Osteocyte (in vitro differentiated cells): ENCODE data around the gene AIG1. TPM values are rescaled to one million over a fixed set of nuclear protein-coding genes. Genes with fewer than 3 reads are reported as not detected.

Experiments used
- DNase-seq: peaks from one replicate; pipeline ENCODE4 v3.0.0; 2021; ENCODE audit warnings: mixed read lengths; ENCODE audit not compliant: unreplicated experiment; ENCODE audit errors: extremely low spot score
- H3K27ac Mint-ChIP-seq: one replicate; pipeline ENCODE4 v1.8.0; 2021; ENCODE audit warnings: mild to moderate bottlenecking, mixed read lengths; ENCODE audit not compliant: unreplicated experiment
- H3K27me3 Mint-ChIP-seq: one replicate; pipeline ENCODE4 v1.8.0; 2021; ENCODE audit warnings: mixed read lengths; ENCODE audit not compliant: unreplicated experiment
- H3K36me3 Mint-ChIP-seq: one replicate; pipeline ENCODE4 v1.8.0; 2021; ENCODE audit warnings: mixed read lengths; ENCODE audit not compliant: unreplicated experiment
- H3K4me1 Mint-ChIP-seq: one replicate; pipeline ENCODE4 v1.8.0; 2021; ENCODE audit warnings: mixed read lengths; ENCODE audit not compliant: unreplicated experiment
- H3K4me3 Mint-ChIP-seq: one replicate; pipeline ENCODE4 v1.8.0; 2021; ENCODE audit warnings: mild to moderate bottlenecking, moderate library complexity, mixed read lengths; ENCODE audit not compliant: unreplicated experiment
- H3K9me3 Mint-ChIP-seq: one replicate; pipeline ENCODE4 v1.8.0; 2021; ENCODE audit warnings: mixed read lengths; ENCODE audit not compliant: unreplicated experiment
- total RNA-seq: library from RNA; stranded (reverse); gene quantifications from 2 replicates; pipeline ENCODE4 v1.2.1, GENCODE V29; 2021
- TF ChIP-seq, protein P1 (sequence below): fragments of 200-600 bp; sonication (generic); IDR thresholded peaks from 2 replicates; pipeline ENCODE4 v1.5.0; 2021; ENCODE audit warnings: antibody characterized with exemption, mild to moderate bottlenecking, moderate library complexity

Gene AIG1
- total RNA-seq, 1 donor from 2014 or later, result 40.5 TPM

DNA sequence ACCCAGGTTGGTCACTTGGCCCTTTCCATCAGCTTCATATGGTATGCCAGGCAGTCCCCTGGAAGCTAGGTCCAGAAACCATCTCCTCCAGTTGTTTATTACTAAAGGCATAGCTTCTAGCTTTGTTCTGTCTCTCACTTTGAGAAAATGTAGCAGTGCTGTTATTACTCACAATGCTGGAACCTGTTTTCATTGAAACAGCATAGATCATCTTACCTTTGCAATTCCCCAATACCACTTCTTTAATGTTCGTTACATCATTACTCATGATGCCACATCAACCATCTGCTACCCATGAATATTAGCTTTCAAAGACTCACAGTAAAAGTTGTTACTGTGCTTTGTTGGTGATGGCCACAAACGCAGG lies 301.5 kb downstream of the AIG1 start:
- H3K9me3 Mint-ChIP-seq, result no peaks in the 10 kb centered on the region
- no peak overlapping the region for H3K27ac Mint-ChIP-seq
- H3K36me3 Mint-ChIP-seq, result no peaks in the 10 kb centered on the region
- no peak for DNase-seq
- H3K27me3 Mint-ChIP-seq, result peaks cover 3% of the 10 kb centered on the region
- H3K4me3 Mint-ChIP-seq, result no peak overlapping the region
- peaks cover 42% of the 10 kb centered on the region for H3K4me1 Mint-ChIP-seq
- TF ChIP-seq, protein P1, sequence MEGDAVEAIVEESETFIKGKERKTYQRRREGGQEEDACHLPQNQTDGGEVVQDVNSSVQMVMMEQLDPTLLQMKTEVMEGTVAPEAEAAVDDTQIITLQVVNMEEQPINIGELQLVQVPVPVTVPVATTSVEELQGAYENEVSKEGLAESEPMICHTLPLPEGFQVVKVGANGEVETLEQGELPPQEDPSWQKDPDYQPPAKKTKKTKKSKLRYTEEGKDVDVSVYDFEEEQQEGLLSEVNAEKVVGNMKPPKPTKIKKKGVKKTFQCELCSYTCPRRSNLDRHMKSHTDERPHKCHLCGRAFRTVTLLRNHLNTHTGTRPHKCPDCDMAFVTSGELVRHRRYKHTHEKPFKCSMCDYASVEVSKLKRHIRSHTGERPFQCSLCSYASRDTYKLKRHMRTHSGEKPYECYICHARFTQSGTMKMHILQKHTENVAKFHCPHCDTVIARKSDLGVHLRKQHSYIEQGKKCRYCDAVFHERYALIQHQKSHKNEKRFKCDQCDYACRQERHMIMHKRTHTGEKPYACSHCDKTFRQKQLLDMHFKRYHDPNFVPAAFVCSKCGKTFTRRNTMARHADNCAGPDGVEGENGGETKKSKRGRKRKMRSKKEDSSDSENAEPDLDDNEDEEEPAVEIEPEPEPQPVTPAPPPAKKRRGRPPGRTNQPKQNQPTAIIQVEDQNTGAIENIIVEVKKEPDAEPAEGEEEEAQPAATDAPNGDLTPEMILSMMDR, result no peak

DNA sequence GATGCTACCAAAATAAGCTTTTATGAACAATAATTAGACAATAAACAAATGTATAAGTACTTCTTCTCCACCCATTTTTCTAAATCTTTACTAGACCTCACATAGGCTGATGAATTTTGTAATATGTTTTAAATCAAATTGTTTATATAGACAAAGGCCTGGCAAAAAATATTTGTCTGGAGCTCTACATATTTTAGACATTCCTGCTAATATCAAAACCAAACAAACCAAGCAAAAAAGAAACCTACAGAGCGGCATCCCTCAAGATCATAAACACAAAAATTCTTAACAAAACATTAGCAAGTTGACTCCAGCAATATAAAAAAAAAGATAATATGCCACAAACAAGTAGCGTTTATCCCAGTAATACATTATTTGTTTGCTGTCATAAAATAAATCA lies 302.6 kb downstream of the AIG1 start:
- Mint-ChIP-seq H3K27ac (peak overlapping the region; percentile 20), H3K36me3 (no peaks in the 10 kb centered on the region), H3K4me1 (peaks cover 32% of the 10 kb centered on the region), H3K27me3 (peaks cover 3% of the 10 kb centered on the region), H3K4me3 (no peak overlapping the region), H3K9me3 (no peaks in the 10 kb centered on the region)
- TF ChIP-seq, protein P1, result no peak
- DNase-seq, result no peak

DNA sequence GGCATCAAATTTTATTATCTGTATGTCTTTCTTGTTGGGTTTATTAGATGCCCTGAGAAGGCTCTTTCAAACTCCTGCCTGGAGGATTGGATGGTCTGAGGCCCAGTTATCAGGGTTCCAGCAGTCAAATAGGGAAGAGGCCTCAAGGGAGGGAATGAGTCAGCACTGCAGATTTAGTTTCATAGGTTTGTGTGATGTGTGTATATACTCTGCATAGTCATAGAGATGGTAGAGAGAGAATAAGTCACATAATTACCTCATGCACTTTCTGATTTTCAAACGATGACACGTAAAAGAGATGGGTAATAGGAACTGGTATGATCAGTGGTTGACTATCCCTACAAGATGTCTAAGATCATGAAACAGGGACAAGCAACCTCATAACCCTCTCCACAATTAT lies 307.7 kb downstream of the AIG1 start:
- Mint-ChIP-seq H3K27me3 (no peaks in the 10 kb centered on the region), H3K4me3 (no peak overlapping the region), H3K27ac (no peak overlapping the region), H3K36me3 (no peaks in the 10 kb centered on the region), H3K4me1 (peaks cover 17% of the 10 kb centered on the region), H3K9me3 (no peaks in the 10 kb centered on the region)
- no peak for DNase-seq
- TF ChIP-seq, protein P1, result no peak

DNA sequence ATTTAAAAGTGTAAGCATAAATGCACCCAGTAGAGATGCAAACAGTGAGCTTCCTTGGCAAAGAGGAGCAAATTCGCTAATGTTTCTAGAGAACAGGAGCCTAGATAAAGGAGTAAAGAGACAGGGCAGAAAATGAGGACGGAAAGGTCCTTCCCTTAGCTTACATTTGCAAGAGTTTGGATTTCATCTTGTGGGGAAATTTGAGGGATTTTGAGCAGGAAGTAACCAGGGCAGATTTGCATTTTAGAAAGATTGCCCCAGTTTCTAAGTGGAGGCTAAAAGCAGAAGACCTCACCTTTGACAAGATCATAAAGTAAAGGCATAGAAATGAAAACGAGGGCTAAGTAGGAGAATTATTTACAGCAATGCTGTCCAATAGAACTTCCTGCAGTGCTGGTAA lies 309.3 kb downstream of the AIG1 start:
- Mint-ChIP-seq H3K27me3 (no peaks in the 10 kb centered on the region), H3K36me3 (no peaks in the 10 kb centered on the region), H3K4me3 (no peak overlapping the region), H3K9me3 (no peaks in the 10 kb centered on the region), H3K27ac (no peak overlapping the region), H3K4me1 (peaks cover 24% of the 10 kb centered on the region)
- TF ChIP-seq, protein P1, result no peak
- DNase-seq, result no peak

DNA sequence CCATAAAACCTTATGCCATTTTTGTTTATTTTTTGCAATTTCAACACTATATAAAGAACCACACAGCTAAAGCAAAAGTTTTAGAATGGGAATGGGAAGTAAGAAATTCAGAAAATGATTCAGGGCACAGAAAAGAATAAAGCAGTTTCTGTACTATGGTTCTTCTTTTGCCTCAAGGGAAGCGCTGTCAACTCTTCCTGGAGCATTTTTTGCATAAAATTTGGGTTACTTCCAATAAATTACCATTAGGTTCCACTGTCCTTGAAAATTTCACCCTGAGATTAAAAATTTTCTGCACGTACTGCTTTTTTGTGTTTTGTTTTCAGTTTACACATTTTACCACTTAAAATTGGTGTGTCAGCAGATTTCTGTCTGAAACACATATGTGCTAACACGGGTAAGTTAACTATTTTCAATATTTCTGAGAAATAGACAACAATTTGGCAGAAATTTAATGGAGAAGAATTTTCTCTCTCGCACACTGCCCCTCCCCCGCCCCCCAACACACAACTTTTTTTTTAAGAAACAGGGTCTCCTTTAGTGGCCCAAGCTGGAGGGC lies 310.2 kb downstream of the AIG1 start:
- TF ChIP-seq, protein P1, result no peak
- H3K36me3 Mint-ChIP-seq, result no peaks in the 10 kb centered on the region
- no peaks in the 10 kb centered on the region for H3K9me3 Mint-ChIP-seq
- H3K27ac Mint-ChIP-seq, result no peak overlapping the region
- no peak overlapping the region for H3K4me3 Mint-ChIP-seq
- H3K27me3 Mint-ChIP-seq, result no peaks in the 10 kb centered on the region
- no peak for DNase-seq
- peaks cover 24% of the 10 kb centered on the region for H3K4me1 Mint-ChIP-seq
